Measurements from ENCODE around the gene RIN1.
A peak's percentile ranks its signal among the peaks of the same experiment; 100 is the strongest.

DNA sequence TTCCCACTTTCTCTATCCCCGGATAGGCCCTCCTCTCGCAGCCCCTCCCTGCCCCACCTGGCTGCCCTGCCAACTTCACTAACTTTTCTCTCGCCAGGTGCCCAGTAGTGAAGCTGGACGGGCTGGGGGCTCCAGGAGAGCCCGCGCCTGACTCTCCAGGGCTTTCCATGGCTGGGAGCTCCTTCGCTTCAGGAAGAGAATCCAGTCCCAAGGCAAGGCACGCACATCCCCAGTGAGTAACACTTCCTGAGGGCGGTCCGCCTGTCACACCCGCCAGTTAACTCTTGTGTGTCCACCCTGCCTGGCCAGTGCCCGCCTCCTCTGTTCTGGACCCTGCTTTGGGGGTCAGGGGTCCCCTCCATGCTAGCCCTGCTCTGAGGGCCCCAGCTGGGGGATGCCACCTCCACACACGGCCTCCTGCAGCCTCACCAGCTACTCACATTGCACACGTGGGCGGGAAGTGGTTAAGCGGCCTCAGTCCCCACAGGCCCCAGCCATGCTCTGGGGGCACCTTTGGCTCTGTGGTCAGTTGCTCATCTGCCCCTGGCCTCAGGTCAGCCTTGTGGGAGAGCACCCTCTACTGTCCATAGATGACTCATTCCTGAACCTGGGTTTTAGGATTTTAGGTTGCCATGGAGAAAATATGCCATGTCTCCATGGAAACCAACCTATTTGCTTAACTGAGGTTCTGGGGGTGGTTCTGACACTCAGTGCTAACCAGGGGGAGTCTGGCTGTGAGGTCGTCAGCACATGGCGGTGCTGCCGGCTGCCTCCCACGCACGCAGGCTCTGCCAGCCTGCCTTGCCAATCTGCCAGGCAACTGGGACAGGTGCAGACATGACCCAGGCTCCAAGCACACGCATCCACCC, at the start of gene RIN1:
- TF ChIP-seq, protein P1, sequence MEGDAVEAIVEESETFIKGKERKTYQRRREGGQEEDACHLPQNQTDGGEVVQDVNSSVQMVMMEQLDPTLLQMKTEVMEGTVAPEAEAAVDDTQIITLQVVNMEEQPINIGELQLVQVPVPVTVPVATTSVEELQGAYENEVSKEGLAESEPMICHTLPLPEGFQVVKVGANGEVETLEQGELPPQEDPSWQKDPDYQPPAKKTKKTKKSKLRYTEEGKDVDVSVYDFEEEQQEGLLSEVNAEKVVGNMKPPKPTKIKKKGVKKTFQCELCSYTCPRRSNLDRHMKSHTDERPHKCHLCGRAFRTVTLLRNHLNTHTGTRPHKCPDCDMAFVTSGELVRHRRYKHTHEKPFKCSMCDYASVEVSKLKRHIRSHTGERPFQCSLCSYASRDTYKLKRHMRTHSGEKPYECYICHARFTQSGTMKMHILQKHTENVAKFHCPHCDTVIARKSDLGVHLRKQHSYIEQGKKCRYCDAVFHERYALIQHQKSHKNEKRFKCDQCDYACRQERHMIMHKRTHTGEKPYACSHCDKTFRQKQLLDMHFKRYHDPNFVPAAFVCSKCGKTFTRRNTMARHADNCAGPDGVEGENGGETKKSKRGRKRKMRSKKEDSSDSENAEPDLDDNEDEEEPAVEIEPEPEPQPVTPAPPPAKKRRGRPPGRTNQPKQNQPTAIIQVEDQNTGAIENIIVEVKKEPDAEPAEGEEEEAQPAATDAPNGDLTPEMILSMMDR (IDR thresholded peaks at IDR 0.05 in 8 of 11, conservative IDR thresholded peaks at IDR 0.05 in 3 of 11), result peak in 7 of 11 experiments; percentile 19 to 41 (median 28)
- TF ChIP-seq POLR2AphosphoS5 (IDR thresholded peaks at IDR 0.05), result peak; percentile 68 to 79 (median 71)
